HCT116 (cell line): ENCODE data around the gene S1PR1. TPM values are rescaled to one million over a fixed set of nuclear protein-coding genes. Genes with fewer than 3 reads are reported as not detected.
"Not testable (repeated sequence)": the region's sequence is repeated elsewhere in the genome, so short reads cannot be mapped to it uniquely, and the experiment has no call there.

Source experiments
- ATAC-seq: fragments of 200-7000 bp; cut with Tn5 transposase; 2 replicates; pipeline ENCODE4 v1.9.1; 2020; ENCODE audit warnings: mild to moderate bottlenecking, moderate library complexity
- BruUV-seq: library from RNA; stranded (reverse); fragments of 400-500 nt; replicated peaks from 2 replicates; lab custom pipeline; 2021; lab: Mats Ljungman, UMichigan
- CTCF ChIA-PET: fragments of 300-600 bp; sonication (Branson Sonifier 250); formaldehyde crosslinking; loops from one replicate; lab custom pipeline; 2021; ENCODE audit warnings: antibody characterized with exemption; lab: Charles Lee
- POLR2A ChIA-PET: fragments of 300-600, 350-600 bp; sonication (Branson Sonifier 250); formaldehyde crosslinking; loops from one replicate; lab custom pipeline; 2021; ENCODE audit warnings: antibody characterized with exemption; lab: Charles Lee
- RAD21 ChIA-PET, 2 experiments: fragments of 300-600 bp; sonication (Branson Sonifier 250); formaldehyde crosslinking; loops; one replicate each; lab custom pipeline; 2023; ENCODE audit warnings: low total read pairs in 2 of 2; ENCODE audit not compliant: uncharacterized antibody in 2 of 2, unreplicated experiment in 2 of 2, low non-redundant PET in 1 of 2; lab: Charles Lee
- DNase-seq: peaks from one replicate; pipeline ENCODE4 v3.0.0-alpha.2; 2010; ENCODE audit warnings: low read depth, low spot score
- H2AFZ ChIP-seq: fragments of 200-600 bp; shearing (Covaris generic), sonication (generic); 2 replicates; pipeline ENCODE4 v1.6.1; 2017; ENCODE audit warnings: low read depth, mixed run types, mixed read lengths, antibody characterized with exemption, low read length; ENCODE audit not compliant: poor library complexity, severe bottlenecking
- H3K27ac ChIP-seq: 2 replicates; pipeline ENCODE4 v1.5.1; 2012; ENCODE audit warnings: low read depth, low read length
- H3K27me3 ChIP-seq: fragments of 200-600 bp; sonication (generic); 2 replicates; pipeline ENCODE4 v1.6.1; 2016; ENCODE audit warnings: mixed run types, low read length, mixed read lengths; ENCODE audit not compliant: insufficient read depth
- H3K36me3 ChIP-seq, 2 experiments: fragments of 200-500 bp in 1 of 2; fragments of 200-600 bp in 1 of 2; sonication (Bioruptor generic) in 1 of 2; sonication (generic) in 1 of 2; 2 replicates each; pipeline versions ENCODE4 v1.5.1 to v1.6.1; 2014 to 2016; ENCODE audit warnings: low read length in 2 of 2, inconsistent platforms in 1 of 2, mixed read lengths in 1 of 2, mixed run types in 1 of 2; ENCODE audit not compliant: insufficient read depth in 2 of 2, control insufficient read depth in 1 of 2
- H3K4me1 ChIP-seq, 2 experiments: fragments of 200-600 bp in 1 of 2; sonication (generic) in 1 of 2; 2 replicates each; pipeline versions ENCODE4 v1.5.1 to v1.6.1; 2012 to 2017; ENCODE audit warnings: low read length in 2 of 2, inconsistent platforms in 1 of 2, mild to moderate bottlenecking in 1 of 2, mixed read lengths in 1 of 2, mixed run types in 1 of 2, moderate library complexity in 1 of 2; ENCODE audit not compliant: insufficient read depth in 2 of 2, control insufficient read depth in 1 of 2
- H3K4me2 ChIP-seq: fragments of 200-600 bp; sonication (generic); 2 replicates; pipeline ENCODE4 v1.6.1; 2017; ENCODE audit warnings: mixed run types, low read length, mixed read lengths
- H3K4me3 ChIP-seq, 2 experiments: fragments of 200-600 bp in 1 of 2; sonication (generic) in 1 of 2; replicated peaks in 1 of 2; 2 replicates each; pipeline ENCODE4 v1.5.1; 2011 to 2016; ENCODE audit warnings: low read length in 2 of 2, control low read depth in 1 of 2, low read depth in 1 of 2, mild to moderate bottlenecking in 1 of 2, mixed read lengths in 1 of 2, mixed run types in 1 of 2
- H3K79me2 ChIP-seq: fragments of 200-600 bp; sonication (generic); 2 replicates; pipeline ENCODE4 v1.6.1; 2017; ENCODE audit warnings: mild to moderate bottlenecking, mixed run types, low read length, moderate library complexity, mixed read lengths; ENCODE audit not compliant: insufficient read depth
- H3K9ac ChIP-seq: fragments of 200-600 bp; sonication (generic); 2 replicates; pipeline ENCODE4 v1.6.1; 2016; ENCODE audit warnings: low read length, mixed read lengths
- H3K9me2 ChIP-seq: fragments of 200-600 bp; sonication (generic), shearing (Covaris generic); 2 replicates; pipeline ENCODE4 v1.6.1; 2017; ENCODE audit warnings: mixed run types, mild to moderate bottlenecking, moderate library complexity; ENCODE audit not compliant: insufficient read depth
- H3K9me3 ChIP-seq, 2 experiments: fragments of 200-500 bp in 1 of 2; fragments of 200-600 bp in 1 of 2; sonication (Bioruptor generic) in 1 of 2; sonication (generic) in 1 of 2; 2 replicates each; pipeline ENCODE4 v1.6.1; 2014 to 2017; ENCODE audit warnings: low read length in 2 of 2, mixed read lengths in 2 of 2, inconsistent platforms in 1 of 2, low read depth in 1 of 2, mild to moderate bottlenecking in 1 of 2, mixed run types in 1 of 2, moderate library complexity in 1 of 2; ENCODE audit not compliant: control insufficient read depth in 1 of 2, insufficient read depth in 1 of 2
- H4K20me1 ChIP-seq: fragments of 200-600 bp; sonication (generic), shearing (Covaris generic); 2 replicates; pipeline ENCODE4 v1.6.1; 2017; ENCODE audit warnings: mixed run types, mild to moderate bottlenecking, moderate library complexity; ENCODE audit not compliant: insufficient read depth
- EZH2 ChIP-seq: fragments of 200-600 bp; sonication (generic); IDR thresholded peaks from 2 replicates; pipeline ENCODE4 v1.6.1; 2017; ENCODE audit warnings: antibody characterized with exemption, mixed run types
- MAX ChIP-seq: IDR thresholded peaks from 2 replicates; pipeline ENCODE4 v1.6.1; 2012
- POLR2AphosphoS5 ChIP-seq: IDR thresholded peaks from 2 replicates; pipeline ENCODE4 v1.6.1; 2011; ENCODE audit warnings: mild to moderate bottlenecking, low read depth, low read length, moderate library complexity
- SP1 ChIP-seq: IDR thresholded peaks from 2 replicates; pipeline ENCODE4 v1.6.1; 2012; ENCODE audit warnings: low read depth
- TCF7L2 ChIP-seq: IDR thresholded peaks from 2 replicates; pipeline ENCODE4 v1.7.0; 2011; ENCODE audit warnings: borderline replicate concordance, inconsistent platforms; ENCODE audit not compliant: insufficient read depth, insufficient read length; ENCODE audit errors: extremely low read depth
- ZFX ChIP-seq: fragments of 450-650 bp; IDR thresholded peaks from 2 replicates; pipeline ENCODE4 v1.6.1; 2017
- ZNF274 ChIP-seq: fragments of 200-500 bp; sonication (Bioruptor generic); IDR thresholded peaks from 2 replicates; pipeline ENCODE4 v1.6.1; 2014; ENCODE audit warnings: mild to moderate bottlenecking, low read depth, low read length, inconsistent platforms
- intact Hi-C: fragments of 100-400 bp; cut with micrococcal nuclease; formaldehyde crosslinking; loops from 2 replicates; pipeline ENCODE4 v1.10.0; 2022
- total RNA-seq: library from RNA; stranded (reverse); gene quantifications from one replicate; pipeline ENCODE4 v1.2.1, GENCODE V29; 2021; ENCODE audit not compliant: unreplicated experiment

The S1PR1 gene
- total RNA-seq, 1 experiment from 2014 or later: 0.61 TPM

- H2AFZ ChIP-seq: no peak overlapping the region
- no peak overlapping the region for H3K27ac ChIP-seq
- intact Hi-C loops: no loop called here
- no peak overlapping the region for H3K4me3 ChIP-seq
- H3K4me2 ChIP-seq: no peak overlapping the region
- BruUV-seq: no TSS peak
- H3K9me2 ChIP-seq: no peaks in the 10 kb centered on the region
- H3K4me1 ChIP-seq: peaks cover 0 to 11% of the 10 kb centered on the region in 2 experiments; a peak in 2 of 4 replicates
- POLR2A ChIA-PET: no interaction called here
- H3K9me3 ChIP-seq: no peaks in the 10 kb centered on the region
- no peaks in the 10 kb centered on the region for H3K79me2 ChIP-seq
- no peaks in the 10 kb centered on the region for H3K27me3 ChIP-seq
- H4K20me1 ChIP-seq: no peaks in the 10 kb centered on the region
- RAD21 ChIA-PET: no interaction called here
- no peak for TF ChIP-seq ZFX
- TF ChIP-seq ZNF274: no peak
- TF ChIP-seq EZH2: no peak
- no peak for TF ChIP-seq SP1
- TF ChIP-seq MAX: no peak
- TF ChIP-seq TCF7L2: no peak
- ATAC-seq (no peak), DNase-seq (no peak)
- no peak overlapping the region for H3K9ac ChIP-seq
- H3K36me3 ChIP-seq: no peaks in the 10 kb centered on the region
- CTCF ChIA-PET: interaction anchor here (1.5 kb wide), 1 partner anchor 34 kb away, joined by 3 read pairs; no protein-coding TSS in a partner anchor
These were observed 32.8 kb upstream of the S1PR1 start for GRCh38 chr1:101203820-101204540.

- Histone ChIP-seq H3K27ac (no peak overlapping the region), H3K9me3 (no peaks in the 10 kb centered on the region), H2AFZ (no peak overlapping the region), H3K4me2 (no peak overlapping the region), H3K4me3 (no peak overlapping the region), H3K27me3 (no peaks in the 10 kb centered on the region), H3K4me1 (peaks cover 0 to 6% of the 10 kb centered on the region in 2 experiments; a peak in 2 of 4 replicates), H3K79me2 (no peaks in the 10 kb centered on the region), H3K36me3 (no peaks in the 10 kb centered on the region), H3K9ac (no peak overlapping the region), H3K9me2 (no peaks in the 10 kb centered on the region), H4K20me1 (no peaks in the 10 kb centered on the region)
- ATAC-seq (no peak), DNase-seq (no peak)
- ChIA-PET RAD21 (no interaction called here), POLR2A (no interaction called here), CTCF (interaction anchor here (1.5 kb wide), 1 partner anchor 33 kb away, joined by 3 read pairs; no protein-coding TSS in a partner anchor)
- intact Hi-C loops: no loop called here
- BruUV-seq: no TSS peak
- no peak for TF ChIP-seq POLR2AphosphoS5
These were observed 31.4 kb upstream of the S1PR1 start for GRCh38 chr1:101205457-101205856.

GRCh38 chr1:101206139-101206538, 30.7 kb upstream of the S1PR1 start:
- H3K9me3 ChIP-seq, H3K4me3 ChIP-seq, H3K36me3 ChIP-seq, DNase-seq, H3K9ac ChIP-seq, ATAC-seq, H3K4me1 ChIP-seq, H3K27ac ChIP-seq, CTCF ChIA-PET, BruUV-seq, H3K4me2 ChIP-seq, intact Hi-C loops, H2AFZ ChIP-seq, H3K9me2 ChIP-seq, RAD21 ChIA-PET, POLR2A ChIA-PET, H3K79me2 ChIP-seq, H3K27me3 ChIP-seq, H4K20me1 ChIP-seq: not testable (repeated sequence)
